ENCODE results near the gene ENOSF1. TPM values are rescaled to one million over a fixed set of nuclear protein-coding genes. Genes with fewer than 3 reads are reported as not detected.

ENOSF1 gene
- total and polyA plus RNA-seq, 2 of the 4 experiments (the other 2 are of a cell fraction) = 12.2 to 12.6 TPM

DNA sequence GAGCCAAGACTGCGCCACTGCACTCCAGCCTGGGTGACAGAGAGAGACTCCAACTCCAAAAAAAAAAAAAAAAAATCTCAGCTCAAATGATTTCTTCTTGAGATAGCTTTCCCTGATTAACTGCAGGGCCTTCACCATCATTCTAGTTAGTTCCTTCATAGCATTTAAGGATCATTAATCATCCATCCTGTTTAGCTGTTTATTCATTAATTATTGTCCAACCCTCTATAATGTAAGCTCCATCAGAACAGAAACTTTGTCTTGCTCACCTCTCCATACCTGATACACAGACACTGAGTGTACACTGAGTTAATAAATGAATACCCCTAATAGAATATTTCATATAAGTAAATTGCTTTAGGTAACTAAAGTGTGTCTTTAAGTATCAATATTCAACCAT, 42.2 kb upstream of the ENOSF1 start:
- Histone ChIP-seq H2BK120ac (ENCODE audit: low read depth, low read length) (no peak overlapping the region), H3K27me3 (ENCODE audit: control insufficient read depth, insufficient read depth, low read length) (no peaks in the 10 kb centered on the region), H3K9ac (ENCODE audit: low read depth, low read length) (no peak overlapping the region), H2AFZ (replicated peaks; ENCODE audit: low read length, poor library complexity) (no peak overlapping the region), H4K91ac (ENCODE audit: insufficient read depth, low read depth, low read length) (no peak overlapping the region), H3K27ac (ENCODE audit: insufficient read depth, low read length) (no peak overlapping the region), H3K79me1 (ENCODE audit: low read depth in 1 of 2, low read length in 2 of 2) (peaks cover 0 to 4% of the 10 kb centered on the region in 2 experiments; a peak in 2 of 4 replicates), H3K4ac (ENCODE audit: low read depth, low read length) (no peak overlapping the region), H3K36me3 (ENCODE audit: control insufficient read depth, insufficient read depth, low read length) (peaks cover 8% of the 10 kb centered on the region), H2AK9ac (replicated peaks; ENCODE audit: low read depth, low read length, poor library complexity) (no peak overlapping the region), H3K9me3 (ENCODE audit: control insufficient read depth, insufficient read depth, low read length) (no peaks in the 10 kb centered on the region), H3K23ac (ENCODE audit: low read depth, low read length) (no peak overlapping the region), H3K4me3 (ENCODE audit: insufficient read depth, low read depth, low read length) (no peak overlapping the region), H3K4me1 (ENCODE audit: control insufficient read depth, insufficient read depth, low read length) (no peaks in the 10 kb centered on the region), H3K4me2 (ENCODE audit: low read depth, low read length) (no peak overlapping the region), H2AK5ac (ENCODE audit: low read depth, low read length) (no peak overlapping the region), H2BK20ac (ENCODE audit: low read depth, low read length) (no peak overlapping the region), H2BK5ac (ENCODE audit: low read depth, low read length, poor library complexity, severe bottlenecking) (no peak overlapping the region), H4K20me1 (ENCODE audit: insufficient read depth, low read length) (no peaks in the 10 kb centered on the region), H3K14ac (replicated peaks; ENCODE audit: low read depth, low read length) (no peak overlapping the region), H4K5ac (ENCODE audit: low read depth, low read length) (no peak overlapping the region), H4K8ac (ENCODE audit: low read depth in 2 of 2, low read length in 2 of 2) (no peak overlapping the region), H3K9me1 (ENCODE audit: insufficient read depth, low read length) (no peaks in the 10 kb centered on the region), H2BK15ac (ENCODE audit: low read depth, low read length) (no peak overlapping the region), H3K56ac (ENCODE audit: extremely low read depth, insufficient read depth, low read length) (no peak overlapping the region), H3K18ac (ENCODE audit: low read depth, low read length) (no peak overlapping the region)
- in situ Hi-C loops (cut with MboI; ENCODE audit: low sequenced_read_pairs) (no loop called here), intact Hi-C loops (cut with micrococcal nuclease) (loop anchor here (1.0 kb wide), 1 partner anchor 47 kb away; no protein-coding TSS in a partner anchor), dilution Hi-C loops (cut with HindIII; ENCODE audit: low sequenced_read_pairs, unreplicated experiment) (no loop called here)
- POLR2A ChIA-PET (ENCODE audit: unreplicated experiment) = no interaction called here
- WGBS, 2 experiments (ENCODE audit: extremely low coverage in 2 of 2, insufficient read length in 1 of 2) = no CpG with 5 or more reads among the region's 1 CpG
- BruUV-seq (replicated peaks) = no TSS peak
- DNase-seq (no peak), ATAC-seq (ENCODE audit: low read depth) (no peak)
- CTCF ChIA-PET = interaction anchor here (0.7 kb wide), 1 partner anchor 41 kb away, joined by 3 read pairs; no protein-coding TSS in a partner anchor
- TF ChIP-seq ELK1 (IDR thresholded peaks at IDR 0.05; ENCODE audit: borderline replicate concordance, low read depth, low read length) (no peak), RAD21 (IDR thresholded peaks at IDR 0.05; ENCODE audit: low read length) (no peak), SMC3 (IDR thresholded peaks at IDR 0.05; ENCODE audit: low read depth, low read length) (no peak), FOS (IDR thresholded peaks at IDR 0.05; ENCODE audit: low read depth, low read length) (no peak), CTCF (conservative IDR thresholded peaks at IDR 0.05; ENCODE audit: low read depth, low read length) (no peak), RCOR1 (IDR thresholded peaks at IDR 0.05; ENCODE audit: insufficient replicate concordance, low read length) (no peak), BHLHE40 (IDR thresholded peaks at IDR 0.05; ENCODE audit: low read depth, low read length) (no peak), MXI1 (IDR thresholded peaks at IDR 0.05; ENCODE audit: borderline replicate concordance, low read depth, low read length) (no peak), MAZ (IDR thresholded peaks at IDR 0.05; ENCODE audit: borderline replicate concordance, low read depth, low read length) (no peak), POLR2A (IDR thresholded peaks at IDR 0.05; ENCODE audit: low read depth, low read length) (no peak), CHD1 (IDR thresholded peaks at IDR 0.05; ENCODE audit: low read depth, low read length) (no peak), USF2 (IDR thresholded peaks at IDR 0.05; ENCODE audit: low read depth, low read length) (no peak), CEBPB (IDR thresholded peaks at IDR 0.05; ENCODE audit: low read depth, low read length) (no peak)
